Spleen (tissue), 11 donors: ENCODE data around the gene LRMDA. TPM values are rescaled to one million over a fixed set of nuclear protein-coding genes. Genes with fewer than 3 reads are reported as not detected.

Experiments
- DNase-seq: peaks from one replicate; pipeline ENCODE4 v3.0.0-alpha.2; 2020
- H3K27ac ChIP-seq, 8 donors: fragments of 200-600 bp; sonication (generic) in 7 of 8; 1 replicate in 4 of 8; 2 replicates in 4 of 8; pipeline versions ENCODE4 v1.5.0 to v1.8.0; 2016 to 2021; ENCODE audit warnings: inconsistent platforms in 4 of 8, mild to moderate bottlenecking in 4 of 8, moderate library complexity in 1 of 8
- H3K27me3 ChIP-seq, 7 donors: fragments of 200-600 bp; sonication (generic) in 6 of 7; replicated peaks in 1 of 7; 1 replicate in 4 of 7; 2 replicates in 3 of 7; pipeline versions ENCODE4 v1.5.0 to v1.8.0; 2016 to 2021; ENCODE audit warnings: inconsistent platforms in 3 of 7, mild to moderate bottlenecking in 1 of 7
- H3K36me3 ChIP-seq, 6 donors: fragments of 200-600 bp; sonication (generic) in 5 of 6; 1 replicate in 4 of 6; 2 replicates in 2 of 6; pipeline versions ENCODE4 v1.5.0 to v1.8.0; 2016 to 2021; ENCODE audit warnings: inconsistent platforms in 2 of 6
- H3K4me1 ChIP-seq, 6 donors: fragments of 200-600 bp; sonication (generic) in 5 of 6; 1 replicate in 3 of 6; 2 replicates in 3 of 6; pipeline versions ENCODE4 v1.5.0 to v1.8.0; 2016 to 2021; ENCODE audit warnings: inconsistent platforms in 3 of 6
- H3K4me3 ChIP-seq, 8 donors: fragments of 200-600 bp; sonication (generic) in 7 of 8; 1 replicate in 4 of 8; 2 replicates in 4 of 8; pipeline versions ENCODE4 v1.5.0 to v1.8.0; 2016 to 2021; ENCODE audit warnings: inconsistent platforms in 4 of 8, mild to moderate bottlenecking in 4 of 8, moderate library complexity in 2 of 8
- H3K9me3 ChIP-seq, 8 donors: fragments of 200-600 bp; sonication (generic) in 7 of 8; 1 replicate in 4 of 8; 2 replicates in 4 of 8; pipeline versions ENCODE4 v1.5.0 to v1.8.0; 2016 to 2021; ENCODE audit warnings: inconsistent platforms in 4 of 8
- POLR2A ChIP-seq, 3 donors: fragments of 450-650 bp; IDR thresholded peaks; one replicate each; pipeline ENCODE4 v1.5.1; 2017; ENCODE audit warnings: antibody characterized with exemption in 3 of 3, mild to moderate bottlenecking in 1 of 3
- POLR2AphosphoS5 ChIP-seq, 3 donors: sonication (generic); formaldehyde crosslinking; IDR thresholded peaks; one replicate each; pipeline ENCODE4 v1.5.1; 2017; ENCODE audit warnings: antibody characterized with exemption in 3 of 3
- WGBS, 5 donors: extraction: QIAGEN DNeasy Blood & Tissue Kit in 3 of 5; methylation state at CpG; one replicate each; pipeline versions ENCODE4 v1.1.5 to v1.1.7; 2013 to 2018; 5-methylcytosine and 5-hydroxymethylcytosine counted together
- intact Hi-C: fragments of 100-400 bp; cut with DNase I; formaldehyde crosslinking; loops from one replicate; pipeline ENCODE4 v1.15.0; 2023; ENCODE audit warnings: low total_unique reads
- polyA plus RNA-seq, 3 donors: library from polyadenylated mRNA; stranded (reverse); fragments of 200-250 nt; gene quantifications; one replicate each; pipeline ENCODE4 v1.2.1, GENCODE V29; 2013
- total RNA-seq, 7 donors: library from RNA; depleted of rRNA in 3 of 7; stranded (reverse); fragments of >200 nt in 3 of 7; fragmentation: NEBNext Ultra II Directional in 4 of 7; extraction: Animal tissue kit (Norgen Biotek cat#: 25700) in 4 of 7; gene quantifications; one replicate each; pipeline versions ENCODE4 v1.1.0 to v1.2.1, GENCODE V29; 2016 to 2021
- TF ChIP-seq, protein P1 (sequence below), 11 experiments: fragments of 200-600 bp in 7 of 11; fragments of 450-650 bp in 4 of 11; sonication (generic) in 4 of 11; IDR thresholded peaks in 8 of 11; conservative IDR thresholded peaks in 3 of 11; 1 replicate in 7 of 11; 2 replicates in 4 of 11; pipeline versions ENCODE4 v1.4.0 to v1.8.0; 2016 to 2021; ENCODE audit warnings: antibody characterized with exemption in 11 of 11, inconsistent platforms in 4 of 11, mild to moderate bottlenecking in 1 of 11
- donor health status: healthy with polysubstance abuse.
- donor health status: DM: no; HTN: no; CAD: no; lungs with moderate emphysema.
- donor health status: DM: no; HTN: no; CAD: no.
- donor health status: Bipolar disorder and iron deficiency.
- donor health status: healthy.
- donor health status: DM: no; HTN: no; CAD: no.
- donor health status: DM: yes; HTN: yes; CAD: no.

Gene LRMDA
- total and polyA plus RNA-seq, 10 donors, result 7.3 to 46.6 (median 28.2) TPM

DNA sequence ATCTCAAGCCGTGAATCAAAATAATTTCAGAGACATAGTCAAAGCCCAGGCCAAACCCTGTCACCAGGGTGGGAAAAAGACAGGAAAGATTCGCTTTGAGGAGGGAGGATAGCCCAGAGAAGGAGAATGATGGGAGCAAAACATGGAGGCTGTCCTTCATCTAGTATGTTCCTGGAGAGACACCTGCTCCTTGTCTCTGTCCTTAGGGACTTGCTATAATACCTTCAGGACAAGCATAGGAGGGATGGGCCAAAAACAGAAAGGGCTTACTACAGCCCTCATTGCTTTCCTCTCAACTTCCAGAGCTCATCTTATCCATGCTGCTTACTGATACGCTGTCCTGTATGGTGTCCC lies 593.7 kb downstream of the LRMDA start:
- H3K4me3 ChIP-seq, result no peak overlapping the region
- H3K9me3 ChIP-seq, result no peaks in the 10 kb centered on the region
- TF ChIP-seq POLR2AphosphoS5 (IDR thresholded peaks at IDR 0.05) (no peak), POLR2A (IDR thresholded peaks at IDR 0.05) (no peak)
- TF ChIP-seq, protein P1, sequence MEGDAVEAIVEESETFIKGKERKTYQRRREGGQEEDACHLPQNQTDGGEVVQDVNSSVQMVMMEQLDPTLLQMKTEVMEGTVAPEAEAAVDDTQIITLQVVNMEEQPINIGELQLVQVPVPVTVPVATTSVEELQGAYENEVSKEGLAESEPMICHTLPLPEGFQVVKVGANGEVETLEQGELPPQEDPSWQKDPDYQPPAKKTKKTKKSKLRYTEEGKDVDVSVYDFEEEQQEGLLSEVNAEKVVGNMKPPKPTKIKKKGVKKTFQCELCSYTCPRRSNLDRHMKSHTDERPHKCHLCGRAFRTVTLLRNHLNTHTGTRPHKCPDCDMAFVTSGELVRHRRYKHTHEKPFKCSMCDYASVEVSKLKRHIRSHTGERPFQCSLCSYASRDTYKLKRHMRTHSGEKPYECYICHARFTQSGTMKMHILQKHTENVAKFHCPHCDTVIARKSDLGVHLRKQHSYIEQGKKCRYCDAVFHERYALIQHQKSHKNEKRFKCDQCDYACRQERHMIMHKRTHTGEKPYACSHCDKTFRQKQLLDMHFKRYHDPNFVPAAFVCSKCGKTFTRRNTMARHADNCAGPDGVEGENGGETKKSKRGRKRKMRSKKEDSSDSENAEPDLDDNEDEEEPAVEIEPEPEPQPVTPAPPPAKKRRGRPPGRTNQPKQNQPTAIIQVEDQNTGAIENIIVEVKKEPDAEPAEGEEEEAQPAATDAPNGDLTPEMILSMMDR (IDR thresholded peaks at IDR 0.05 in 8 of 11, conservative IDR thresholded peaks at IDR 0.05 in 3 of 11), result no peak
- no peaks in the 10 kb centered on the region for H3K36me3 ChIP-seq
- intact Hi-C loops, result no loop called here
- H3K4me1 ChIP-seq, result no peaks in the 10 kb centered on the region
- no peak overlapping the region for H3K27ac ChIP-seq
- WGBS, 5 donors, result 86 to 94% (median 90%) methylated on average over 3 of the region's 3 CpGs
- H3K27me3 ChIP-seq, result no peaks in the 10 kb centered on the region
- no peak for DNase-seq

DNA sequence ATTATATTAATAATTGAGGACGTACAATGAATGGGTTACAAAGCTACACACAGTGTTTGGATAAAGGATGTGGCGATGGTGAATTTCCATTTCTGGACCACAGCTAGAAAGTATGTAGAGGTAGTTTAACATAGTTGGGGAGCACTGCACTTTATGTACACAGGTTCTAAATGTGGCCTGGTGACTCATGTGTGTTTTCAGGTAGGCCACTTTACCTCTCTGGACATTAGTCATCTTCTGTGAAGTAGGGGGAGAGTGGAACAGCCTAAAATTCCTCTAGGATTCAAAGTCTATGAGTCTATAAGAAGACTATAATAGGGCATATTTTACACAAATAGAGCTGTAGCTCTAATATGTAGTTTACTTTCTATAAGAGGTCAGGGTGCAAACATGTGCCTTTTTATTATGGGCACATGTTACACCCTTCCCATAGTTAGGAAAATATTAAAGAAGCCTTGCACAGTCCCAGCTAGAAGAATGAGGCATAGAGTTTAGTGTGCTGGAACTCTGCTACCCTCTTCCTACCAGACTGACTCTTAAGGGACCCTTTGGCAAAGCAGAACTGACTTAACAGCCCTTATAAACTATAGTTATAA lies 594.9 kb downstream of the LRMDA start:
- no peaks in the 10 kb centered on the region for H3K9me3 ChIP-seq
- DNase-seq, result no peak
- H3K36me3 ChIP-seq, result no peaks in the 10 kb centered on the region
- no peak overlapping the region for H3K4me3 ChIP-seq
- no peak overlapping the region for H3K27ac ChIP-seq
- no peaks in the 10 kb centered on the region for H3K4me1 ChIP-seq
- intact Hi-C loops, result no loop called here
- WGBS, 5 donors, result 68 to 95% (median 72%) methylated on average over 2 of the region's 2 CpGs
- H3K27me3 ChIP-seq, result no peaks in the 10 kb centered on the region
- TF ChIP-seq POLR2AphosphoS5 (IDR thresholded peaks at IDR 0.05) (no peak), POLR2A (IDR thresholded peaks at IDR 0.05) (no peak)
- TF ChIP-seq, protein P1 (IDR thresholded peaks at IDR 0.05 in 8 of 11, conservative IDR thresholded peaks at IDR 0.05 in 3 of 11), result no peak

DNA sequence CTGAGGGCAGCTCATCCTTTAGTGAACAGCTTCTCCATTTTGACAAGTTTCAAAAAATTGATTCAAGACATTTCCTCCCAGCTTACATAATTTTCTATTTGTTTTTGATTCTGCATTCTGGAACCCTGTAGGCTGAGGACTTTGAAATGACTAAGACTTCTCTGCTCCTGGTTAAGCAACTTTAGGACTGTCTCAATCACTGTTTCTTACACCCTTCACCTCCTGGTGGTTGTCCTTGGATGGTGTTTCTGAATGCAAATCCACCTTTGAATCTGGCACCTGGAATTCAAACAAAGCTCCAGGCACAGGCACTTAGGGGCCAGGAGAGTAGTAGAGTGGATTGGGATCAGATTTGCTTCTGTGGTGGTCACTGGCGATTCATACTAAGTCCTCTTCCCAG lies 595.5 kb downstream of the LRMDA start:
- Histone ChIP-seq H3K27me3 (no peaks in the 10 kb centered on the region), H3K4me3 (no peak overlapping the region), H3K9me3 (no peaks in the 10 kb centered on the region), H3K36me3 (no peaks in the 10 kb centered on the region), H3K4me1 (no peaks in the 10 kb centered on the region), H3K27ac (no peak overlapping the region)
- 92 to 100% (median 98%) methylated on average over 1 of the region's 1 CpG for WGBS, 5 donors
- no peak for TF ChIP-seq POLR2A (IDR thresholded peaks at IDR 0.05)
- TF ChIP-seq POLR2AphosphoS5 (IDR thresholded peaks at IDR 0.05), result no peak
- TF ChIP-seq, protein P1 (IDR thresholded peaks at IDR 0.05 in 8 of 11, conservative IDR thresholded peaks at IDR 0.05 in 3 of 11), result no peak
- intact Hi-C loops, result no loop called here
- no peak for DNase-seq

DNA sequence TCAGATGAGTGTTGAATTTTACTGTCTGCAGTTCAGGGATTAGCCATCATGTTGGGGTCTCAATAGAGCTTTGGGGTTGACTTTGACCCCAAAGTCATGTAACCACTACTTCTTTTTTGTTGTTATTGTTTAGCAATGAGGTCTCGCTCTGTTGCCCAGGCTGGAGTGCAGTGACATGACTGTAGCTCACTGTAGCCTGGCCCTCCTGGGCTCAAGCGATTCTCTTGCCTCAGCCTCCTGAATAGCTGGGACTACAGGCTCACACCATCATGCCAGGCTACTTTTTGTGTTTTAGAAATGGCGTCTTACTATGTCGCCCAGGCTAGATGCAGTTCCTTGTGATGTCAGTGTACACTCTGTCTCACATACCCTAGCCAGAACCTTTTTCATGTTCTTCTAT lies 598.4 kb downstream of the LRMDA start:
- Histone ChIP-seq H3K36me3 (no peaks in the 10 kb centered on the region), H3K9me3 (no peaks in the 10 kb centered on the region), H3K4me1 (peaks cover 0 to 15% (median 4%) of the 10 kb centered on the region in 6 donors), H3K4me3 (no peak overlapping the region), H3K27ac (no peak overlapping the region), H3K27me3 (no peaks in the 10 kb centered on the region)
- TF ChIP-seq POLR2A (IDR thresholded peaks at IDR 0.05) (no peak), POLR2AphosphoS5 (IDR thresholded peaks at IDR 0.05) (no peak)
- TF ChIP-seq, protein P1 (IDR thresholded peaks at IDR 0.05 in 8 of 11, conservative IDR thresholded peaks at IDR 0.05 in 3 of 11), result no peak
- DNase-seq, result no peak
- intact Hi-C loops, result no loop called here
- 92 to 99% (median 96%) methylated on average over 4 of the region's 4 CpGs for WGBS, 5 donors
